ENCODE data around the gene CETN2.
A peak's percentile ranks its signal among the peaks of the same experiment; 100 is the strongest.
"Not testable (repeated sequence)": the region's sequence is repeated elsewhere in the genome, so short reads cannot be mapped to it uniquely, and the experiment has no call there.

CETN2 gene

DNA sequence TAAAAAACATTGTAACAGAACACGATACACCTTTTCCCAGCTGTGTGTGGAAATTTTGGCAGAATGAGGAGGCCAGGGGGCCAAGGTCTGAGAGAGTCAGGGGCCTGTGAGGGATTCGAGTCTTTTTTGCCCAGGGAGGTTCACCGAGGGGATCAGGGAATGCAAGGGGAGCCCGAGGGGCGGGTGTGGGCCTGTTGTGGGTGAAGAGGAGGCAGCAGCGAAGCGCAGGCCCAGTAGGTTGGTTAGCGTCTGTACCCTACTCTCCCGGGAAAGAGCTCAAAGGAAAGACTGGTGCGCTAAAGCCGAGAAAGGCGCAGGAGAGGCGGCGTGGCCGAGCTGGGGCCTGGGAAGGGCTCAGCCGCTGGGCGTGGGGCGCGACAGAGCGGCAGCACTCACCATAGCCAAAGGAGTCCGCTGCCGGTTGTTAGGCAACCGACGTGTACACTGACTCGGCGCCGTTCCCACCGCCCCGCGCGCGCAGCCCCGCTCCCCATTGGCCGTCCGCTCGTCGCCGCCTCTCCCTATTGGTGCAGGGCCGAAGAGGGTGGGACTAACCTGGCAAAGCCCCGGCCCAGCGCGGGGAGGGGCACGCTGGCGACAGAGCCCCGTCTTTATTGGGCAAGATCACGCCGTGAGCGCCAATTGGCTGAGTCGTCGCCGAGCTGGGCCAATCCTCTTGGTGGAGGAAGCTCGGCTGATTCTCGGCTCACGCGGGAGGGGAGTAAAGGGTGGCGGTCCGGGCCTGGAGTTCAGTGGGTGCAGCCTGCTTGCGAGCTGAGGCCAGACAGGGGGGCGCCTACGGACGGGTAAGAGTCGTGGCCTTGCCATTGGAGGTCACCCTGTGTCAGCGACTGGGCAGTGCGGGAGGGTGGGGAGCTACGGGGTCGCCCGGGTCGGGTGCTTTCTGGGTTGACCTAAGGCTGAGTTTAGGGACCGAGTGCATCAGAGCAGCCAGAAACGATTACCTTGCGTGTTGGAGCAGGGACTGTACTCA is at the start of gene CETN2, which contains the start of gene NSDHL:
Gene CETN2 (minus strand): TSS at position 446 of the 994 bp plus-strand sequence. CDS start 47 bp downstream, at position 399.
Gene NSDHL (plus strand): TSS at position 752 of the 994 bp plus-strand sequence. CDS start 15,262 bp downstream, outside the sequence.
- peak; percentile 95 for DNase-seq (ENCODE audit: low spot score)

DNA sequence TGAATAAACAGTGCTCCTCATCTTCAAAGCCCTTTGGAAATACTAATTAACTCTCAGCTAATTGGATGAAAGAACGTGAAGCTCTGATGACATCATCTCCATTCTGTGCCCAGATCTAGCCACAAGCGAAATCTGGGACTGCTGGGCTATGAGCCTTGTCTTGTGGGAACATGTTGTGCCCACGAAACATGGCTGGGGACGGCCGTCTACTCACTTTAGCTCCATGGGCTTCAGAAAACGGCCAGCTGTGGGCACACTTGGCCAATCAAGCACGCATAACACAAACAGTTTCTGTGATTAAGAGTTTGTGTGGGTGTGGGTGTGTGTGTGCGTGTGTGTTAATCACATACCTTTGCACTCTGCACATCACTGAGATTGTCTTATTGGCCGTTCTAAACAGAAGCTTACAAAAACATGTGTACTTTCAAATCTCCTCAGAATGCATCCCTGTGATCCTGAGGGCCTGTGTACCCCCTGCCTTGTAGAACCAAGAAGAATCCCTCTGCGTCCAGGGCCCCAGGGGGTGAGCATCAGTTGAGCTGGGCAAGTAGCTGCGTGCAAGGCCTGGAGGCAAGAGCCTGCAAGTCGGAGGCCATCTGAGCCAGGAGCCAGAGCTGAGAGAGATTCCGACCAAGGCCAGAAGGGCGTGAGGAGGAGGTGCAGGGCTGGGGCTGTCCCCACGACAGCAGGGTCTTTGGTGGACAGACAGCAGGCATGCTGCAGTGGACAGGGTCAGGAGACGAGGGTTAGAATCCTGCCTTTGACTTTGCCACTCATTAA is 48.6 kb upstream of the CETN2 start:
- DNase-seq (ENCODE audit: low spot score): peak; percentile 87

DNA sequence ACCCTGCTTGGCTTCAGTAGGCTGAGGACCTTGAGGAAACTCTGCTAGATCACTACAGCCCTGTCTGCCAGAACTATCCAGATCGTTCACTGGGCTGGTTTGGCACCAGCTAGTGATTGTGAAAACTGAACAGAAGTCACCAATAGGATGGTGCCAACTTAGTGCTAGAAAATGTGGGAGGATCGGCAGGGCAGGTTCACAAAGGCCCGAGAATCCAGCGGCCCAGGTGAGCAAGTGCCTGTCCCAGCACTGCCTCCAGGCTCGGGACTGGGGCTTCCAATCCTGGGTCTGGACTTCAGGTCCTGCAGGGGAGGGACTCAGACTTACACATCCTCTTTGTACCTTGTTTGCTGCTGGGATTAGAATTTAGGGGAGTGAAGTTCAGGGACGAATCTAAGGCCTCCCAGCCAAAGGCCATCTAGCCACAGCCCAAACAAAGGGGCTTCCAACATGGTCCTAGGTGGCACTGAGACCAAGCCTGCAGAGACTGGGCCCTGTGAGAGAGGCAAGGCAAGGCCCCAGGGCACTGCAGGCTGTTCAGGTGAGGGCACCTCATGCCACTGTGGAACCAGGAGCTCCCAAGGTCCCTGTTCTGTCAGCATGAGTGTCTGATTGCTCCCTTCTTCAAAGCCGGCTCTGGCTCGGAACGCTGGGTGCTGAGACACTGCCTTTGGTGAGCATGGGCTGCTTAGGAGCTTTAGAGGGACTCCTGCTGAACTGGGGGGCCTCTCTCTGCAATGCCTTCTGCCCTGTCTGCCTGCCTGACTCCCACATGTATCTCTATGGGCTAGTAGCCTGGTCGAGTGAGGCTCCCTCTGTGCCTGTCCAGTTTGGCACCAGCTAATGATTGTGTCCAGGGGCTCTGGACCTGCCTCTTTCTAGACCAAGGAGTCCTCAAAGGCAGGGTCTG is 46.6 kb upstream of the CETN2 start:
- no peak for DNase-seq (ENCODE audit: low spot score)

DNA sequence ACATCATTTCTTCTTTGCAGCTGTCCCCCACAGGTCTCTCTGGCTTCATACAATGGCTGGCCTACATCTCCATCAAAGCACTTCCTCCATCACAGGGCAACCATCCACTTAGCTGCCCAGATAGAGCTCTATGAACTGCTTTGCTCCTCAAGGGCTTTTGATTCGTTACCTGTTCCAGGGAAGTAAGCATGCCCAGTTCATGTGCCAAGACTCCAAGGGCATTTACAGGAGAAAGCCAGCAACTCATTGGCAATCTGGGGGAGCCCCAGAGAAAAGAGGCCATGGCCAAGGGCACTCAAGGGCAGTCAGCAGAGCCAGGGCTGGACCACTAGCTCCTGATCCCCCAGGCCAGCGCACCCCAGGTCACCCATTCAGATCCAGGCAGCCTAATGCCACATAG is 42.8 kb upstream of the CETN2 start:
- no peak for DNase-seq (ENCODE audit: low spot score)

DNA sequence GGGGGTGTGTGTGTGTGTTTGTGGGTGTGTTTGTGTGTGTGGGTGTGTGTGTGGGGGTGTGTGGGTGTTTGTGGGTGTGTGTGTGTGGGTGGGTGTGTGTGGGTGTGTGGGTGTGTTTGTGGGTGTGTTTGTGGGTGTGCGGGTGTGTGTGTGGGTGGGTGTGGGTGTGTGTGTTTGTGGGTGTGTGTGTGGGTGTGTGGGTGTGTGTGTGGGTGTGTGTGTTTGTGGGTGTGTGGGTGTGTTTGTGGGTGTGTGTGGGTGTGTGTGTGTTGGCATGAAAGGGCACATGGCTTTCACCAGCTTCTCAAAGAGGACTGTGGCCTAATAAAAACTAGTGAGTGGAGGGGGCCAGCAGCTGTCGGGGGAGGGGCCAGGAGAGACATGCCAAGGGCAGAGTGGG is 42.0 kb upstream of the CETN2 start:
- no peak for DNase-seq (ENCODE audit: low spot score)

DNA sequence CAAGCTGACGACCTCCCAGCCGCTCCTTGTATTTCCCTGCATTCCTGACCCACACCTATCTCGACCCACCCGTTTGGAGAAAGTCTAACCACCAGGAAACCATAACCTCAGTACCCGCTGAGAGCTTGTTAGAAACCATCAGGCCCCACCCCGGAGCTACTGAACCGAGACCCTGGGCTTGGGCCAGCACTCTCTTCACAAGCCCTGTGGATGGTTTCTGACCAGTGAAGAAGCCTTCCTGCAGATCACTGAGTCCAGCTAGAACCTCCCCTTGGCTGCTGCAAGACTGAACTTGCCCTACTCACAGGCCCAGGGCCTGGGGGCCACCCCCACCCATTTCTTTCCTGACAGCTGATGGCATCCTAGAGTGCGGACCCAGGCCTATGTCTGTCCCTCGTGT is 40.7 kb upstream of the CETN2 start:
- no peak for DNase-seq (ENCODE audit: low spot score)

DNA sequence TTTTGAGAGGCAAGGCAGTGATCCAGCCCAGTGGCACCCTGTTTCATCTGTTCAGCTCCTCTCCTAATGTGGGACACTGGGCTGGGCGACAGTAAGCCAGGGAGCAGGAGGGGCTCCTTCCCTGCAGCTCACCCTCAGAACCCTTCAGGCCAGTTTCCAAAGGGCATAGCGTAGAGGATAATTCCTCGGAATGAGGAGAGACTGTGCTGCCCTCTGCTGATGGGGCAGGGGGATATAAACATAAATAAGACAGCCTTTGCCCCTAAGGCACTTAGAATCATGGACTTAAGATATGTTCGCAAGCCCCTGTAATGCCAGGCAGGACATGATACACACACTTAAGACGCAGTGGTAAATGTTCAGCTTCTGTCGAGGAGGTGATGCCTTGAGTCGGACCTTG is 39.4 kb upstream of the CETN2 start:
- DNase-seq (ENCODE audit: low spot score): no peak

DNA sequence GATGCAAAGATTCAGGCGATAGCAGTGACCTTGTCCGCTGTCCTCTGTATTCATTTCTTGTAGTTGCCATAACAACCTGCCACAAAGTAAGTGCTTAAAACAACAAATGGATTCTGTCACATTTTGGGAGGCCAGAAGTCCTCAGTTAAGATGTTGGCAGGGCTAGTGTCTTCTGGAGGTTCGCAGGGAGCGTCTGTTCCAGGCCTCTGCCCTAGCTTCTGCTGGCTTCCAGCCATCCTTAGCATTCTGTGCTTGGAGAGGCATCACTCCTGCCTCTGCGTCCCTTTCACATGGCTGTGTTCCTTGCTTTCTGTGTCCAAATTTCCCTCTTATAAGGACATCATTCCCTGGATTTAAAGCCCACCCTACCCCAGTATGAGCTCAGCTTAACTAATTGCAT is 35.8 kb upstream of the CETN2 start:
- no peak for DNase-seq (ENCODE audit: low spot score)

DNA sequence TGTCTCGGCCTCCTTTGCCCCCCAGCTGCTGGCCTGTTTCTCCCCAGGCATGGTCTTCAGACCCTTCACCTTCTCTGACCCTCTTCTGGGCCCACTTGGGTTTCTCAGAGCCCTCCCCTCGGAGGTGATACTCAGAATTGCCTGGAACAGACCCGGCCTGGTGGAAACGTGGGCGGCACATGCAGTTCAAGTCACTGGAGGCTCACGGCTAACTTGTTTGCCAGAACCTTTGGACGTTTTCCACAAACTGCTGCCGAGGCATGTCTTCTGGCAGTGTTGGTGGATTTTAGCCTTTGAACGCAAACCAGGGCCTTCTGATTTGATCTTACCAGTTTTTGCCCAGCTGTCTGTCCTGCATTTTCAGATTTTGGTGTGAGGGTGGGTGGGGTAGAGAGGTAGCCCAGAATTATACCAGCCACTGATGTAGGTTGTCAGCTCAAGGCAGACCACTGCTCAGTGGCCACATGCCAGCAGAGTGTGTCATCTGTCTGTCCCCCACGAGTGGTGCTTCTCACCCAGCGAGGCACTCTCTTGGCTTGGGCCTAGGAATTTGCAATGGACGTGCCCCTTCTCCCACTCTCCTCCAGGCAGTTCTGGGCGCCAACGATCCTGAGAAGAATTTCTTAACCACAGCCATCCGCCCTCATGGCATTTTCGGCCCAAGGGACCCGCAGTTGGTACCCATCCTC is 34.8 kb upstream of the CETN2 start:
- DNase-seq (ENCODE audit: low spot score): no peak

DNA sequence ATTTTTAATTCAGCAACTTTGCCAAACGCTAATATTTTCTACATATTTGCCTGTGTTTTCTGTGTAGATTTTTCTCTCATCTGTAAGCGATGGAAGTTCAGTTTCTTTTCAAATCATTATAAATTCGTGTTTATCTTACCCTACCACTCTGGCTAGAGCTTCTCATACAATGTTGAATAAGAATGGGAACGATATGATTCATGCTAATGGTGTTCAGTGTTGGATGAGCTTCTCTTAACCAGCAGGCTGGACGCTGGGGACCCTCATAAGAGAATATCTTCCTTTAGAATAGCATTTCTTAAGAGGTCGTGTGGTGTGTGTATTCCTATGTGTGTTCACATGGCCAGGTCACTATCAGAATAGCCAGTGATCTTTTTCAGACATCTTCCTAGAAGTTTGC is 31.3 kb upstream of the CETN2 start:
- no peak for DNase-seq (ENCODE audit: low spot score)

DNA sequence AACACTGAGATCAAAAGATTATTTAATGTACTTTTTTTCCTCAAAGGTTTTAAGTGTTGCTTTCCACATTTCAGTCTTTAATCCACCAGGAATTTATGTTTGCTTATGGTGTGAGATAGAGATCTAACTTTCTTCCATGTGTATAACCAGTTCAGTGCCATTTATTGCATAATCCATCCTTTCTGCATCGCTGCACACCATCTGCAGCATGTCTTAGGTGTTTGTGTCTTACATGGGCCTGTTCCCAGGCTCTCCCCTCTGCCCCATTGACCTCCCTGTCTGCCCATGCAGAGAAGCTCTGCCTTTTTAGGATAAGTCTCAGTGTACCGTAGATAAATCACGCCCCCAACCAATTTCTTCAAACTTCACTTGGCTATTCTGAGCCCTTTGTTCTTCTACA is 30.6 kb upstream of the CETN2 start:
- DNase-seq (ENCODE audit: low spot score): peak; percentile 26

DNA sequence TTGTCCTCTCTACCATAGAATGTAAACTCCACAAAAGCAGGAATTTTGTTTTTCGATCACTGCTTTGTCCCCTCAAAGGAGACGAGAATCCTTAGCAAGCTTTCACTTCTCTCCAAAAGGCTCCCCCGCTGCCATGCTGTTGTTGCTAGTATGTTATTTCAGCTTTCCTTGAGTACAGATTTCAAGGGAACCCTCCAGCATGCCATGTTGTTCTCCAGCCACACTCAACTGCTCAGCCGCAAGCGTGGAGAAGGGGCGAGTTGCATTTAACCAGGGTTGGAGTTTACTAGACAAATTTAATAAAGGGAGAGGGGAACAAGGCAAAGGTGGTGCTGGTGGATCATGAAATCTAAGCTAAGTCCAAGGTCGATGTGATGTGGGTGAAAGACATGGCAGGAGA is 23.4 kb upstream of the CETN2 start:
- DNase-seq (ENCODE audit: low spot score): no peak

DNA sequence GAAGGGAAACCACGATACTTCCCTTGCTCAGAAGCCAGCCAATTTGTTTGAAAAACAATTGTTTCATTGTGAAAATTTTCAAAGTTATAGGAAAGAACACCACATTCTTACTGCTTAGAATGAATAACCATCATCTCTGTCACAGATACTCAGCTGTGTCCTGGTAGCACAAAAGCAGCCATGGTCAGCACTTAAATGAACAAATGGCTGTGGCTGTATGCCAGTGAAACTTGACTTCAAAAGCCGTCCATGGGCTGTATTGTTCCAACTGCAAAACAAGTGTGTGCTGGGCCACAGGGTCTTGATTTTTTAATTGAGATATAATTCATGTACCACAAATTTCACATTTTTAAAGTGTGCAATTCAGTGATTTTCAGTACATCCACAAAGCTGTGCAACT is 19.9 kb upstream of the CETN2 start:
- DNase-seq (ENCODE audit: low spot score): no peak

DNA sequence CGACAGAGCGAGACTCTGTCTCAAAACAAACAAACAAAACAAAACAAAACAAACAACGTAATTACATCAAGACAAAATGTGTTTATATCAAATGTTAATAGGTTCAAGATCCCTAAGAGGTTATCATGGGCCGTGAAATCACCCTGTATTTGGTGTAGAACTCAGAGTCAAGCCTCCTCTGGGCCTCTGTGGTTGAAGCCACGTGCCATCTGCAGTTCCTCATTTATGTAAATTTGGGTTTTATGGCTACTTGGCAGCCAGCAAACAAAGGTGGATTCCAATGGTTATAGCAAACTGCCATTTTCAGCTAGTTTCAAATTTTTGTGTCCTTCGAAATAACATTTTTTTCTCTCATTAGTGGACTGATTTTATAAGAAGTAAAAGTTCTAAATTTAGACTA is 16.7 kb upstream of the CETN2 start:
- DNase-seq (ENCODE audit: low spot score): no peak

DNA sequence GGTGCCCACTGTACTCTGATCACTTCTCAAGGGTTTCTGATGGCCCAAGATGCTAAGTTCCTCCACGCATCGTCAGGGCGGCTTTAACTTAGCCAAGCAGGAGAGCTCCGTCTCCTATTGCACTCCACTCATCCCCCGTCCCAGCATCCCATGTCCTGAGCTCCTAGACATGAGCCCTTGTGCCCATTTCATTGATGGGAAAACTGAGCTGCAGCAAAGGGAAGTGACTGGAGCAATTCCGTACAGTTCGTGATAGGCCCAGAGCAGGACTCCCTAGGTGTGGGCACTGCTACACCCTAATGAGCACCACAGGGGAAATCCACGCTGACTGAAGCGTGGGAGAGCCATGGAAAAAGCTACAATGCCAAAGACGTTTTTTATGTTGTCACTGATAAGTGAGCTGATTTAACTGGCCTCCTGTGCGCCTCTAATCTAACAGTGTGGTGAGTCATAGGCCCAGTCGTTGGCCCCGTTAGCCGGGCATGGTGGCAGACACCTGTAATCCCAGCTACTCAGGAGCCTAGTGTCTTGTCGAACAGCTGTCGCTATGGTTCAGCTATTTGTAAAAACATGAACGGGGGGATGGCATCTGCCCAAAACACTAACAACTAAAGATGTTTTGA is 15.2 kb upstream of the CETN2 start:
- no peak for DNase-seq (ENCODE audit: low spot score)

DNA sequence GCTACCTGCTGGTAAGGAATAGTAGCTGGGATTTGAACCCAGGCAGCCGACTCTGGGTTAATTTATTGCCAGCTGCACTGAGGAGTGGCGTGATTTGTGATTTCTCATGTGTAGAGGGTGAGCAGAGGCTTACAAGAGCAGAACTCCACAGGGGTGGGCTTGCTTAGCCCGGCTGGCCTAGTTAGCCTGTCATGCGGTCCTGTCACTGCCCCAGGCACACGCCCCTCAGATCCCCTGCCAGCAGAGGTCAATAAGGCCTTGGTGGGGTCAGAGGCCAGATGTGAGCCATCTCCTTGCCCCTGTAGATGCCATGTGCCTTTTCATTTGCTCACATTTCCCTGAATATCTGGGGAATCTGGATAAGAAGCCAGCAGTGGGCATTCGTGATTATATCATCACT is 13.7 kb upstream of the CETN2 start:
- no peak for DNase-seq (ENCODE audit: low spot score)

DNA sequence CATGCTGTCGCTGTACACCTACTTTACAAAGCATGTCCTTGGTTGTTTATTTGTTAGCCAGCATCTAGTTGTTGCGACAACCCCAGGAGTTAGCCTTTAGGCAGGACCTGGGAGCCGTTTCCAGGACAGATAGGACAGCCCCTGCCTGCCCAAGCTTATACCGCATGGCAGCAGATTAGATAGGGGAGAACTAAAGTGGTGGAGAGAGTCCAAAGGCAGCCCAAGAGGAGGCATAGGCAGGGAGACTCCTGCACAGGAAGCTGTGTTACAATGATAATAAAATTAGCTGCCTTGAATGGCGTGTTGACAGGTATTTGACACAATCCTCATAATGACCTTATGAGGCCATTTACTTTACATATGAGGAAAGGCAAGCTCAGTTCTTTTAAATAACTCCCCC is 13.3 kb upstream of the CETN2 start:
- DNase-seq (ENCODE audit: low spot score): no peak

DNA sequence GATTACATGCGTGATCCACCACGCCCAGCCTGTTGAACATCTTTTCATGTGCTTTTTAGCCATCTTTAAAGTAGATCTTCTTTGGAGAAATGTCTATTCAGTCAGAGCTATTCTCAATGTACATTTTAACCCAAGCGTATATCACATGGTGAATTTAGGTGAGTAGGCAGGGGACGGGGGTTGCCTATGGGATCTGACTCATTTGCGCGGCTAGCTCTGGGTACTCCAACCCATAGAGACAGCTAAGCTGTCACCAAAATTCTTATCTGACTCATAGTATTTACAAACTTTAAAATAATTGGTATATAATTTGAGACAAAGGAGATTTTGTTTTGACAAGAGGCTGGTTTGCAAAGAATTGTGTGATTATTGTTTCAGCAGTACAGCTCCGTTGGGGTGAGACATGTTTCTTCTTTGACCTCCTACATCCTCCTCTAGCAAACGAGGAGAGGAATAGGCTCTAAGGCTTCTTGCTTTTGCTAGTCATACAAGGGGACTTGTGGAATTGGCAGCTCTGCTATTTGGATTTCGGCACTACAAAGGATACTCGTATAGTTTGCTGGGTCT is 12.3 kb upstream of the CETN2 start:
- no peak for DNase-seq (ENCODE audit: low spot score)

DNA sequence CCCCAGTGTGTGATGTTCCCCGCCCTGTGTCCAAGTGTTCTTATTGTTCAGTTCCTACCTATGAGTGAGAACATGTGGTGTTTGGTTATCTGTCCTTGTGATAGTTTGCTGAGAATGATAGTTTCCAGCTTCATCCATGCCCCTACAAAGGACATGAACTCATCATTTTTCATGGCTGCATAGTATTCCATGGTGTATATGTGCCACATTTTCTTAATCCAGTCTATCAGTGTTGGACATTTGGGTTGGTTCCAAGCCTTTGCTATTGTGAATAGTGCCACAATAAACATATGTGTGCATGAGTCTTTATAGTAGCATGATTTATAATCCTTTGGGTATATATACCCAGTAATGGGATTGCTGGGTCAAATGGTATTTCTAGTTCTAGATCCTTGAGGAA is 4.9 kb upstream of the CETN2 start:
- DNase-seq (ENCODE audit: low spot score): not testable (repeated sequence)

DNA sequence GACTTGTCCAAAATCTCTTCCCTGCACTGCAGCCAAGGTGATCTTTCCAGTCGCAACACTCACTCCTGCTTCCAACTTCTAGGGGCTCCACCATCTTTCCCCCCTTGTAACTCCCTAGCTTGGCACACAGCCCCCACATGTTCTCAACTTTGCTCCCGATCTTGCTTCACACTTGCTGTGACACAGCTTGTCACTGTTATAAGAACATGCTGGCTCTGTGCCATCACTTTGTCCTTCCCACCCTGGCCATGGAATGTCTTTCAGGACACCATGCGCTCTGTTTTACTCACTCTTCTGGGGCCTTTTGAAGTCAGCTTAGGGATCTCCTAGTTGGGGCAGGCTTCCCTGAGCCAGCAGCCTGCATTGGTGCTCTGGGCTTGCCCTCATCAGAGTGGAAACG is 2.8 kb upstream of the CETN2 start:
- DNase-seq (ENCODE audit: low spot score): no peak

DNA sequence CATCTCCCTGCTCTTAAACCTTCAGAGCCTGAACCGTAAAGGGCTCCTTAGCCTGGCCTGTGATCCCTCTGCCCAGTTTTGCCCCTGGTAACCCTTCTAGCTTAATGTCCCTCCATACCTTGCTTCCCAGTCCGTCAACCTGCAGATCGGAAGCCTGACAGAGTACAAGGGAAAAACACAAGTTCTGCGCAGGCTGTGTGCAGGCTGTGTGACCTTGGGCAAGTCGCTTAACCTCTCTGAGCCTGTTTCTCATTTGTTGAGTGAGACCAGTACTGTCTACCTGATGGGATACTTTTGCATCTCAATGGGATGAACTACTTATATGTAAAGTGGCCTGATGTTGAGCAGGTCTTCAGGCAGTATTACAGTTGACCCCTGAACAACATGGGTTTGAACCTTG is 2.0 kb upstream of the CETN2 start:
- no peak for DNase-seq (ENCODE audit: low spot score)

Measured in kidney tubule cell (primary cell).